GM12874 (cell line): ENCODE measurements around the gene SFXN2.

ENCODE experiments used
- TF ChIP-seq, protein P1 (sequence below): IDR thresholded peaks from 2 replicates; pipeline ENCODE4 v1.5.1; 2011; ENCODE audit warnings: low read depth, mild to moderate bottlenecking, control low read depth, low read length, moderate library complexity; ENCODE audit not compliant: insufficient read depth

The SFXN2 gene

DNA sequence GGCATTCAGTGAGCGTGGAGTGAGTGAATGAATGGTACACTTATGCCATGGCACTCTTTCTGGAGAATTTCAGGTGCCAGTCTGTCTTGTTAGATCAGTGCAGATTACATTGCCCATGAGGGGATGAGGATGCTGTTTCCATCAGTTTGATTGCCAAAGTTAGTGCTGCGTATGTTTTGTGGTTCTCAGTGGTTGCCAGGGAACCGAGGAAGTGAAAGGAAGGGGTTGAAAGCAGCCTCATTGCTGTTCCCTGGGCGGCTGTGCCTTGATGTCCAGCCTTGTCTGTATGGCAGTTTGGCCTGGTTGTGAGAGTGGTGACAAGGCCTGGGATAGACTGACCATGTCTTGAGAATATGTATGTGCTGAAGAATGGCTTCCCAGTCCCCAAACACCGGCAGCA lies 59.5 kb downstream of the SFXN2 start:
- TF ChIP-seq, protein P1, sequence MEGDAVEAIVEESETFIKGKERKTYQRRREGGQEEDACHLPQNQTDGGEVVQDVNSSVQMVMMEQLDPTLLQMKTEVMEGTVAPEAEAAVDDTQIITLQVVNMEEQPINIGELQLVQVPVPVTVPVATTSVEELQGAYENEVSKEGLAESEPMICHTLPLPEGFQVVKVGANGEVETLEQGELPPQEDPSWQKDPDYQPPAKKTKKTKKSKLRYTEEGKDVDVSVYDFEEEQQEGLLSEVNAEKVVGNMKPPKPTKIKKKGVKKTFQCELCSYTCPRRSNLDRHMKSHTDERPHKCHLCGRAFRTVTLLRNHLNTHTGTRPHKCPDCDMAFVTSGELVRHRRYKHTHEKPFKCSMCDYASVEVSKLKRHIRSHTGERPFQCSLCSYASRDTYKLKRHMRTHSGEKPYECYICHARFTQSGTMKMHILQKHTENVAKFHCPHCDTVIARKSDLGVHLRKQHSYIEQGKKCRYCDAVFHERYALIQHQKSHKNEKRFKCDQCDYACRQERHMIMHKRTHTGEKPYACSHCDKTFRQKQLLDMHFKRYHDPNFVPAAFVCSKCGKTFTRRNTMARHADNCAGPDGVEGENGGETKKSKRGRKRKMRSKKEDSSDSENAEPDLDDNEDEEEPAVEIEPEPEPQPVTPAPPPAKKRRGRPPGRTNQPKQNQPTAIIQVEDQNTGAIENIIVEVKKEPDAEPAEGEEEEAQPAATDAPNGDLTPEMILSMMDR: no peak

- TF ChIP-seq, protein P1: no peak
Measured at GRCh38 chr10:102775201-102775934, 60.9 kb downstream of the SFXN2 start.

DNA sequence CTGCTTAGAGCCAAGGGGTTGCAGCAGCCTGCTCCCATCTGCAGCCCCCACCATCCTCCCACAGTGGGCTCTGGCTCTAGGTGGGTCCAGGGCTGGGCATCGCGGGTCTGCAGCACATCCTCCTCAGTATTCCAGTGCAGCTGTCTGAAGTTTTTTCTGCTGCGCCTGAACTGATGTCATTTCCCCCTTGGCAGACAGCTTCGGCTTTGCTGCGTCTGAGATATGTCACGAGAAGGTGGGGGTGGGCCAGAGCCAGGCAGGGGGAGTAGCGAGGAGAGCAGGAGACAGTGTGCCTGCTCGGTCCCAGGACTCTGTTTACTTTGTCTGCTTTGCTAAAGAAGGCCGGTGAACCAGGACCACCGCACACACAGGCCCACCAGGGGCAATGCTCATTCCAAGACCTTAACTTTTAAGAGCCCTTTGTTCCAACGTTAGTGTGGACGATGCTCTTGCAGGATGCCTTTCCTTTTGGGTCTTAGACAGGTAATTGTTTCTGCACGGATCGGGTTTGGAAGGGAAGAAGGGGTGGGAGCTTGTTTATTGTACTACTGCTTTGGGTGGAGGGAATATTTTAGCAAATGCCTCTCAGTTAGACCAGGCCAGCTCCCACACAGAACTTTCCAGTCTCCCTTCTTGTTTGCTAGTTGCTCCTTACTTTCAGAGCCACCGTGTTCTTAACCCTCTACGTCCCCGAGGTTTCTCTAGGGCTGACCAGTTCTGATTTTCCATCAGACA lies 61.7 kb downstream of the SFXN2 start:
- TF ChIP-seq, protein P1: no peak

DNA sequence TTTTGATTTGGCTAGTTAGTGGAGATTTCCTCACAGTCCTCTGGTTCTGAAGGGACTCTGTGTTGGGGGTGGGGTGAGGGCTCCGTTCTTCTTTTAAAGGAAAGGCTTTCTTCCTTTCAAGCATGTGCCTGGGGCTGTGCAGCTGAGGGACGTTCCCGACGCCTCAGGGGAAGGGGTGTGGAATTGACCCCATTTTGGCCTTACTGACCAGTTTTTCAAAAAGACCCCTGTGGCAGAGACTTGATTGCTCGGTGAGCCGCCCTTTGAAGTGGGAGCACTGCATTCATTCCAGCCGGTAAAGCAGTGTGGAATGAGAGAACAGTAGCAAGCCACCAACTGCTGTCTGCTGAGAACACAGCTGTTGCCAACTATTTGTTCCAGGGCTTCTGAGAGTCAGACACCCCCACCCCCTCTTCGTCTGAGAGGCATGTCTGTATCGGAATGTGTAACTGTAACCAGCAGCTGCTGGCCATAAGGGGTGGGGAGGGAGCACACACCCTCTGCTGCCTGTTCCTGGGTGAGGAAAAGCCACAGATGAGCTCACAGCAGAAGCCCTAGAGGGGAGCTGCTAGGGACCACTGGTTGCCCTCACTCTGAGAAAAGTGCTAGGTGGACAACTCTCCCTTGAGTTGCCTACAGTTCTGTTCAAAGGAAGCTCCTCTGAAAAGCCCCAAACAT lies 62.5 kb downstream of the SFXN2 start:
- TF ChIP-seq, protein P1: no peak

DNA sequence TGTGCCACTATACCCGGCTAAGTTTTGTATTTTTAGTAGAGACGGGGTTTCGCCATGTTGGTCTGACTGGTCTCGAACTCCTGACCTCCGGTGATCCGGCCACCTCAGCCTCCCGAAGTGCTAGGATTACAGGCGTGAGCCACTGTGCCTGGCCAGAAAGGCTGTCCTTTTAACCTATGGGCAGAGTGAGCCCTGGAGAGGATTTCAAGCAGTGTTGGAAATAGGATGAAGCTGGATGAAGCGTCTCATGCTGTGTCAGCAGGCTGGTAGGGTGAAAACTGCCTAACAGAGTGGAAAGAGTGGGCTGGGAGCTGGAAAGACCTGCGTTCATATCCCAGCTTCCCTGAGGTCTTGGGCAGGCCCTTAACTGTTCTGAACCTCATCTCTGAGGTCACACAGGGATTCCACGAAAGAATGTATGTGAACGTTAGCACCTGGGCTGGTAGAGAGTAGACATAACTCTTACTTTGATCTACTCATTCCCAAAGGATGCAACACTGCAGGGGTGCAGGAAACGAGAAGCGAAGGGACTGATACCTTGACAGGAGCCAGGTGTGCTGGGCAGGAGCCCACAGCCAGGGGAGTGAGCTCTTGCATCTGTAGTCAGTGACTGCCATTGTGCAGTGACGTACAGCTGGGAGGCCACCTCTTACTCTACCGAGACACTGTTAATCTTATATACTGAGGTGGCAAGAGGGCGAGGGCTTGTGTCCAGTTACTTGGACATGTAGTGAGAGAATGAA lies 63.4 kb downstream of the SFXN2 start:
- TF ChIP-seq, protein P1: no peak

DNA sequence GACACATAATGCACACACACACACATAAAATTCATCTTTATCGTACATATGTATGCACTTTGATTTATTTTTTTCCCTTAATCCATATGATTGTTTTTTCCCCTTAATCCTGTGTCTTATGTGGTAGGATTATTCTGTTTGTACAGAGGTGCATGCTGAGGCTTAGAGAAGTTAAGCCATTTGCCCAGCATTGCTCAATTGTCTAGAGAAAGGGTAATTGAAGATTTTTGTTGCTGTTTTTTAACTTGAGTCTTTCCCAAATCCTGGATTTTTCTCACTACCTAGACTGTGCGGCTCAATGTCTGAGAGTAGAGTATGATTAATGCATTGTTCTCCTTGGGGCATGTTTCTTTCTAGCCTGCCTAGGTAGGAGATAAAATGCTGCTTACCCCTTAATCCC lies 64.3 kb downstream of the SFXN2 start:
- TF ChIP-seq, protein P1: no peak
